ENCODE results near the gene ZIC2.

Gene ZIC2

GRCh38 chr13:99975626-99976025, 6.0 kb upstream of the ZIC2 start:
- DNase-seq = no peak

- DNase-seq = no peak
These were observed 5.0 kb upstream of the ZIC2 start for GRCh38 chr13:99976575-99976974.

GRCh38 chr13:99977334-99977911, 4.2 kb upstream of the ZIC2 start:
- no peak for DNase-seq

- DNase-seq = no peak
These were observed 3.4 kb upstream of the ZIC2 start for GRCh38 chr13:99977912-99978798.

GRCh38 chr13:99978799-99979452, 2.7 kb upstream of the ZIC2 start:
- DNase-seq = peak; percentile 48

GRCh38 chr13:99979453-99980200, 2.0 kb upstream of the ZIC2 start:
- peak; percentile 51 for DNase-seq

GRCh38 chr13:99980201-99980823, 1.3 kb upstream of the ZIC2 start:
- peak; percentile 91 for DNase-seq

- DNase-seq = peak; percentile 80
These were observed 505 bp upstream of the ZIC2 start for GRCh38 chr13:99980824-99981734.

- peak; percentile 55 for DNase-seq
These were observed 599 bp downstream of the ZIC2 start for GRCh38 chr13:99982036-99982730.

GRCh38 chr13:99982731-99983498, 1.3 kb downstream of the ZIC2 start:
- peak; percentile 48 for DNase-seq

- no peak for DNase-seq
These were observed 2.2 kb downstream of the ZIC2 start for GRCh38 chr13:99983499-99984401.

GRCh38 chr13:99984461-99985240, 3.1 kb downstream of the ZIC2 start:
- DNase-seq = peak; percentile 71

GRCh38 chr13:99985241-99985874, 3.8 kb downstream of the ZIC2 start:
- peak; percentile 45 for DNase-seq

- peak; percentile 42 for DNase-seq
These were observed 4.4 kb downstream of the ZIC2 start for GRCh38 chr13:99985886-99986527.

GRCh38 chr13:99986741-99987140, 5.2 kb downstream of the ZIC2 start:
- no peak for DNase-seq

GRCh38 chr13:99987154-99988019, 5.8 kb downstream of the ZIC2 start:
- DNase-seq = peak; percentile 44
